Effector CD8-positive, alpha-beta T cell (primary cell): ENCODE measurements around the gene PLOD2.

Experiments used
- DNase-seq: peaks from one replicate; lab custom pipeline; 2025; lab: John Stamatoyannopoulos, UW

PLOD2 gene

DNA sequence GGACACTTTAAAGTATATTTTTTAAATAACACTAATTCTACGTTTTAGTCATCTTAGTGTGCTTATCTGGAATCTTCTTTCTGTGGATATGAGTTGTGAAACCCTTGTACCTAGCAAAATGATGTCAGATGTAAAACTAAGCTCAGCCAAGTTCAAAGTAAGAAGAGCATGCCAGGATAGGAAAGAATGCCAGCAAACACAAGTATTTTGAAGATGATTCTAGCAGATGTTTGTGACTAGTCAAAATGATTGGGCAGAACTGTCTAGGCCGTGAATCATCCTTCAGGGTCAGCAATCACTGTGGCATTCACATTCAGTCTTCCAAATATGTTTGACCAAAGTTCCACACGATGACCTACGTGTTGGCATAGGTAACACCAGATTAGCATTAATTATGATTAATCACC is 5.4 kb upstream of the PLOD2 start:
- DNase-seq, result no peak

DNA sequence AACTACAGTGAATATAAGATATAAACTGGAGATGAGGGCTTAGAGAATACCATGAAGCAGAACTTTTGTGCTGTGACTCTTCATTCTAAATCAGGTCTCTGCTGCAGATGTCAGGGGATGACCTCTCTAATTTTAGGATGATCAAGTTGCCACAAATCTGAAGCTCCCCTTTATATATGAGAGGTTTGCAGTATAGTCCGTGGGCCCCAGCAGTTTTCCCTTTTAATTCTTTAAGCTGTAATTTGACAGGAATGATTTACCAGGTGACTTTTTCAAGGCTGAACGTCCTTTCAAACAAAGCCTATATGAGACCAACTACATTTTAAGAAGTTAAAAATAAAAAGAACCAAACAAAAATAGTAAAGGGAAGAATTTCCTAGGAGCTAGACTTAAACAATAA is 4.9 kb upstream of the PLOD2 start:
- DNase-seq, result no peak

DNA sequence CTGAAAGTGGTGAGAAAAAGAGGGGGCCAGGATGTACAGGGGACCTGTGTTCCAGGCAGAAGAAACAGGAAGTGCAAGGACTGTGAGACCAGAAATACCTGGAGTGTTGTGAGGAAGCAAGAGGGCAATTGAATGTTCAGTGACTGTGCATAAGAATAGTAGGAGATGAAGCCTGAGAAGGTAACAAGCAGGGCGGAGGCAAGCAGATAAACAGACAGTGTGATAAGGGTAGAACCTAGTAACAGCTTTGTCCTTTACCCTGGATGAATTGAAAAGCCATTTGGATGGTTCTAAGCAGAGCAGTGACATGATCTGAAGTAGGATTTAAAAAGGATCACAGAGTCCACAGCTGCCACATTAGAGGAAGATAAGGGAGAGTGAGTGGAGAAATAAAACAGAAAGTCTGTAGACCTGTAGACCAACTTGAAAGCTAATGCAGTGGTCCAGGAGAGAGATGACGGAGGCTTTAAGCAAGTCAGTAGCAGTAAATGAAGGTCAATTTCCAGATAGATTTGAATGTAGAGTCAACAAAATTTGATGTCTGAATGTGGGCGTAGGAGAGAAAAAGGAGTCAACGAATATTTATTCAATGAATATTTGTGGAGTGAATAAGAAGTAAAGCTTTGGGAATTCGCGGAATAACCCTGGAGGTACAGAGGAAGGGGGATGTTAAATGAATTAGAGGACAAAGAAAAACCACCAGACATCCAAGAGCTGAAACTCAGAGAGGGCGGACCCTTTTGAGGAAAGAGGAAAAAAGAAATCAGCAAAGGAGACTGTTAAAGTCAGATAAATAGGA is 4.2 kb upstream of the PLOD2 start:
- no peak for DNase-seq

DNA sequence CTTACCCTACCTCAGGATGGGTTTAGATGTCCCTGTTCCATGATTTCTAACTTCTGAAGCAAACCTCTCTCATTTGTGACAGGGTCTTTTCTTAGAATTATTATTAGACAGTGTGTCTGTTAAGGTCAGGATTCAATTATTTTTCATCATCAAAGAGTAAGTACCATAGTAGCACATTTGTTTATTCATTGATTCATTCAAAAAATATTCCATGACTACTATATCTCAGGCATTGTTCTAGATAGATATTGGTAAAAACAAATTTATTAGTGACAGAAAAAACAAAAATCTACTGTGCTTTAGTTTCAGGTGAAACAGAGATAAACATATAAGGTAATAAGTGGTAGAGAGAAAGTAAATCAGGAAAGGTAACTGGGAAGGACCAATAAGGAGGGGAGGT is 3.5 kb upstream of the PLOD2 start:
- DNase-seq, result no peak

DNA sequence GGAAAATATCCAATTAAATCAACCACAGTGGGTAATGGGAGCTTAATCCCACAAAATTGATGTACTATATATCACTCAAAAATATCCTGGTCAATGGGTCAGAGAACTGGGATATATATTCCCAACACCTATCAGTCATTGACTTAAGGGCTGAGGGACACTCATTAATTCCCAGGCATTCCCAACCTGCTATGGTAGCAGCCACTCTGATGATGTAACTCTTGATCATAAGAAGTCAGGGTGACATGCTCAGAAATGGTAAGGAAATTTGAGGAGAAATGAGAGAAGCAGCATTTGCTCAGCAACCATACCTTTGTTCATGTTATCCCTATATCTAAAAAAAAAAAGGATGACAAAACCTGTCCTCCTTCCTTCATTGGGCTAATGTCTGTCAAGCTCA is 3.1 kb upstream of the PLOD2 start:
- no peak for DNase-seq

DNA sequence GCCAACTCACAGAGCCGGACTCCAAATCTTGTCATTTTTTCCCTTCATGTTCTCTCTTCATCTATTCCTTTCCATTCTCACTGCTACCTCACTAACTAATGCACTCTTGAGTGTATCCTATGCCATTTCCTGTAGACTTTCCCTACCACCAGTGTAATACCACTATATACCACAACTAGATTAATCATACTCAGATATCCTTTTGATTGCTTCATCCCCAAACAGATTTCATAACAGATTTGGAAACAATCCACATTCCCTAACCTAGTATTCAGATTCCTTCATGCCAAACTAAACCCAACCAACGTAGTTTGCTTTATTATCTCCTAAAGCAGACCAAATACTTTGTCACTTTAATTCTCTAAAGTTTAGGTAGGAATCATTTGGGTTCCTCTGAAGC is 2.6 kb upstream of the PLOD2 start:
- DNase-seq, result no peak

DNA sequence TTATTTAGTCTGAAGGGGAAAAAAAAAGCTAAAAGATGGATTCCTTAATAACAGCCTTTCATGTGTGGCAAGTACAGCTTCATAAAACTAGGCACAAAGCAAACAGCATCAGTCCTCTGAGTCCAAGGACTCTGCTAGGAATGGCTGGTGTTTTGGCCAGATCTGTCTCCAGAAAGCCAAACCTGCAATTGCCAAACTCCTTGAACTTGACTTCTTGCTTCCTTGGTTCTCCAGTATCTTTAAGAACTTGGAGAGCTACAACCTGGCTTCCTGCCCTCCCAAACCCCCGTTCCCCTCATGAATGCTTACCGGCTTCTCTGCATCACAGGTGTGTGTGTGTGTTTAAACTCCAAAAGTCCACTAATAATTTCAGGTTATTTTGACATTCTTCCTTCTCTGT is 1.6 kb upstream of the PLOD2 start:
- DNase-seq, result no peak

DNA sequence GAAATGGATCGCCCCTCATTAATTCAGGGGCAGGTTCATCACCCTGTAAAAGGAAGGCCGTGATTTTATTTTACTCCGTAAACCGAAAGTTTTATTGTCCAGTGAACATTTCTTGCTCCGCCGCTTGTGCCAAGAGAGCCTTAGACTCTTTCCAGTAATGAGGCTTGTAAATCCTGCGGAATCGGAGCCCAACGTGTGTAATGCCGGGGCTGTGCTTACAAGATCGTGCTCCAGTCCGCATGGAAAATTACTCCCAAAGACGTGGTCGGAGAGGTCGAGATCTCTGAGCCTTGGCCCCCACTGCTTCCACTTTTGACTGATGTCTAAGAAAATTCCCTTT is 649 bp upstream of the PLOD2 start:
- DNase-seq, result no peak

DNA sequence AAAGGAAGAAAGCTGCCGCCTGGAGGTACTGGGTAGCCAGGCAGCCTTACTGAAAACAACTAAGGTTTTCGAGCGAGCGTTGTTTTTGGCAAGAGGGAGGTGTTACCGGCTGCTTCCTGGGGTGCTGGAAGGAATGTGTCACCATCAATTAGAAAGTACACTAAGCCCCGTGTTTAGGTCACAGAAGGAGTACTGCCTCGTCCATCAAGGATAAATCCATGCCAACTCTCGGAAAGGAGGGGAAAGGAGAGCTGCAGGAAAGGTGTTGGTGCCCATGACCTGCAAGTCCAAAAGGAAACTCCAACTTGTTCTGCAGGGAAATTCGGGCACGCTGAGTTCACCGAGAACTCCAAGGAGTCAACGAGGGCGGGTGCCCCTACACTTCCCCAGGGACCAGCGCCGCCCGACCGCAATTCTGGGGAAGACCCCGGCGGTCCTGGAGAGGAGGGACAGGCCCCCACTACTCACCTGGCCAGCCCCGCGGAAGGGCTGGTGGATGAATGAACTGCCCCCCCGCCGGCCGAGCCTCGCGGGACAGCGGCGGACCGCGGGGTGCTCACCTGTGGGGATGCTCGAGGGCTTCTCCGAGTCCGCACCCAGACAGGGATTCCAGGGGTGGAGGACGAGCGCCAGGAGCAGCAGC is 542 bp downstream of the PLOD2 start:
- no peak for DNase-seq

DNA sequence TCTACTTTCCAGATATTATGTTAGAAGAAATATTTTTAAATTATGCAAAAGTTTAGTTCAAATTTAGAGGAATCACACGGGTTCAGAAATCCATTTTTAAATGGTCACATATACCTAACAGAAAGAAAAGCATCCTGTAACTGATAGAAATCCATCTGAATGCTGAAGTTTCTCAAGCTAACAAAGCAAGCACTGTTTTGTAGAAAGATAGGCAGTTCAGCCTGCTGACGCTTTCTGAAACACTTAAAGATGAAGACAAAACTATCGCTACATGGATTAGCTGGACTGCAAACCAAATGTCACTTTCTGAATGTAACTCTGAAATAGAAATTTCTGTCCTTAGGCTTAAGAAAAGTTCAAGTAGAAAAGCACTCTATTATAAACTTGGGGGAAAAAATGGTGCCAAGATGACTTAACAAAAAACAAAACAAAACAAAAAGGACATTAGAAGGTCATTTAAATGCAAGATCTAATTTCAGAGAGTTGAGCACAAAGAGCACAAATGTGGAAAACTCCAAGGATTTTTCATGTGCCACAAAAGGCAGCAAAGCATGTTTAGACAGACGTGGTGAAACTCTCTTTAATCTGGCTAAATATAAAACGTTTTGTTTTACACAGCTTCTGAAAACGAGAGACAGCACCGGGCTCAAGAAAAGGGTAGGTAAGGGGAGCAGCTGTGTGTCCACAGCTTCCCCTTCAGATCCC is 1.2 kb downstream of the PLOD2 start:
- no peak for DNase-seq

DNA sequence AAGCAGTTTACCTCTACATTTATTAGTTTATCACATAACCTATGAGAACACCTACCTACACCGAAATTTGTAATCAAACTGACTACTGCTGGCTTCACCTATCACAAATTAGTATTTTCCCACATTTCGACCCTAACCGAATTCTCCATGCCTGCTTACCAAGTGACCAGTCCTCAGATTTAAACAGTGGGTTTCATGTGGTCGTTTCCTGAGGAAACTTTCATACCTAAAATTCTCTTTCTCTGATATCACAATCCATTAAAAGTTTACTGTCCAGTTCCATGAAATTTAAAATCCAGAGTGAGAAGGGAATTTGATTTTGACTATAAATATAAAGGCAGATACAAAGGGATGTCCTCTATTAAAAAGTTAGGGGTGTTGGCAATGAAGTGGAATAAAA is 1.9 kb downstream of the PLOD2 start:
- DNase-seq, result no peak

DNA sequence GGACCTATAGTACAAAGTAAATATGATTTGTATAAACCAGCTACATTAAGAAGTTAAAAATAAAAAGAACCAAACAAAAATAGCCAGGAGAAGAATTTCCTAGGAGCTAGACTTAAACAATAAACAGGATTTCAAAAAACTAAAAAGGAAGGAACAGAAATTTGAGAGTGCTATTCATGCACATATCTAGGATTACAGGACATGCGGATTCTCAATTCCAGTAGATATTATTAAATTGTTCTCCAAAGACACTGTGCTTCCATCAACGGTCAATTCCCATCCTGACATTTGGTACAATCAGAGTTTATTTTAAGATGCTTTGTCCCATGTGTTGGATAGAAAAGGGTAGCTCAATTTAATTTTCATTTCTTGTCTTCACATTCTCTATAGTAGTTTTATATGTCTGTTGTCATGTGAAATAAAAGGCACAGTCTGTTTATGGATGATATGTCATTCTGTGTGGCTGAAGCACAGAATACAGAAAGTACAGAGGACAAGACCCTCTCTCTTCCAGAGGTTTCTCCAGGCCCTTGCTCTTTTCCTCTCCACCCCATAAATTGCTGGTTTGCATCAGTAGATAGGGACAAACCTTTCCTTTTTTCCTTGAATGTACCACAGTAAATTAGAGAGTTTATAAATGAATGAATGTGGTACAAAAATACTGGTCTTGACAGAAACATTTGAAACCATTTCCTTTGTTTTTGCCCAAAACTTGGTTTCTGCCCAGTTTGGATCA is 3.5 kb downstream of the PLOD2 start:
- DNase-seq, result no peak

DNA sequence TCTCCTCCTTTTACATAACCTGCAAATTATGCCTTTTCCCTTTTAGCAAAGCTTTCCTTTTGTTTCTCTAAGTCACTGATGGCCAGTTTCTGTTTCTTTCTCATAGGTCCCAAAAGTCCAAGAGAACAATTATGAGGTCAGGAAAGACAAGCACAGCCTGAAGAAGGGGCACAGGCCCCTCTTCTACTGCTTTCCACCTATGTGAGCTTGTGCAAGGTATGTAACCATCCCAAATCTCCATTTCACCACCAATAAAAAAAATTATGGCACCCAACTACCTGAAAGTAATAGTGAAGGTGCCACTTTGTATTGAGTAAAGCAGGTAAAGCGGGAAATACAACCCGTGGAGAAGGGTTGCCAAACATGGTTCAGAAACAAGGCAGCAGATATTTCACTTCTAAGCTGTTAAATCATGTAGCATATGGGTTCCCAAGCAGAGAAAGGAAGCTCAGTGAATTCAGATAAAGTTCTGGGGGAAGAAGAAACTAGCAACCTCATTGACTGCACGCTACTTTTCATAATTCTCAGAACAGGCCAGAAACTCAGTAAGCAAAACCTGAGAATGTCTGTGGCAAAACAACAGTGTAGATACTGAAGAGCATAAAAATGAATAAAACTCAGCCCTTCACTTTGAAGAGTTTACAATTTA is 4.2 kb downstream of the PLOD2 start:
- DNase-seq, result no peak

DNA sequence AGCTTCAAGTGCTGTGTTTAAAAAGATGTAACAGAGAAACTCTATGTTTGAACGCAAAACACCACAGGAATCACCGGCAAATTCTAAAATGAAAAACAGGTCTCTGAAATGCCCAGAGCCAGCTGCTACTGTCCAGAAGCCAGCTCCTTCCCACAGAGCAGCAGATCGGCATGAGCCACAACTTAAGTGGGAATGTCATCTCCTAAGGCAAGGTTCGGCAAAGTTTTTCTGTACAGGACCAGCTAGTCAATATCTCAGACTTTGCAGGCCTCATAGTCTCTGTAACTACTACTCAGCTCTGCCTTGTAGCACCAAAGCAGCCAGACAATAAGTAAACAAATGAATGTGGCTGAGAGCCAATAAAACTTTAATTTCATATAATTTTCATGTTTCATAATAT is 4.9 kb downstream of the PLOD2 start:
- DNase-seq, result no peak

DNA sequence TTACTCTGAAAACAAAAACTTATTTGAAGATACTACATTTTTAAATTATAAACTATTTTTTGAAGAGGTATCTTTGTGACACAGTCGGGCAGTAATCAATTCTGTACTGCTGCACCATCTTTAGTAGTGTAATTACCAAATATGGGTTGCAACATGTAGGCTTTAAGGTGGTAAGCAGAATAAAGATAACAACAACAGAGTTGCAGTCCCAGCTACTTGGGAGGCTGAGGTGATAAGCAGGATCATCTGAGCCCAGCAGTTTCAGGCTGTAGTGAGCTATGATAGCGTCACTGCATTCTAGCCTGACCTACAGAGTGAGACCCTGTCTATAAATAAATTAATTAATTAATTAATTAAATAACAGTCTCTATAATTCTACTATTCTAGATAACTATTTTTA is 6.0 kb downstream of the PLOD2 start:
- DNase-seq, result no peak

DNA sequence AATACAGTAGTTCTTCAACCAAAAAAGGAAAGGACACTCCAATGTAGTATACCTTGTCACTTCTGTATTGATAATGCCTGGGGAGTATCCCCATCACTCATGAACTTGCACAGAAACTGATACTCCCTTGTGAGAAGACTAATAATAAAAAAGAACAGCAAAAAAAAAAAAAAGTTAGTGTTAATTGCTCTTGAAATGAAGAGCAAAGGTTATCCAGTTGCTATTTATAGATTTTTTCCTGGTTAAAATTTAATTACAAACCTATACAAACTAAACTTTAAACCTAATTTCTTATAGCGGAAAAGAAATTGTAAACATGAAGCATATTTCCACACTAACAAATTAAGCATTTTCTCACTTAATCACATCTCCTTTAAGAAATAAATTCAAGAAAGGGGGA is 6.7 kb downstream of the PLOD2 start:
- no peak for DNase-seq

DNA sequence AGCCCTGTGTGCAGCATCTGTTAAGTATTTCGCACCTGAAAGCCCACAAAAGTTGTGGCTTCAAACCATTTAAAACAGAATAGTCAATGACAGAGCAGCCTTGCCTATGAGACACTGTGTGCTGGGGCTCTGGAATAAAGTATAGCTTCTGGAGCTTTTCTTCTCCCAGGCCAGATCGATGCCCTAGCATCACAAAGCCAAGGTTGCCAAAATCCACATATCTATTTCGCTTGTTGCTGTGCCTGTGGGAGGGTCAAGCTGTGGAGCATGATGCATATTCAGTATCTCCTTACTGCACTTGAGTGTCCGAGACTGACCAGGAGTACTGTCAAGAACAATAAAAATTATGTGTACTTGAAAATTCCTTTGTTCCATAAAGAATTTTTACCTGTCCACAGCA is 7.6 kb downstream of the PLOD2 start:
- DNase-seq, result no peak

DNA sequence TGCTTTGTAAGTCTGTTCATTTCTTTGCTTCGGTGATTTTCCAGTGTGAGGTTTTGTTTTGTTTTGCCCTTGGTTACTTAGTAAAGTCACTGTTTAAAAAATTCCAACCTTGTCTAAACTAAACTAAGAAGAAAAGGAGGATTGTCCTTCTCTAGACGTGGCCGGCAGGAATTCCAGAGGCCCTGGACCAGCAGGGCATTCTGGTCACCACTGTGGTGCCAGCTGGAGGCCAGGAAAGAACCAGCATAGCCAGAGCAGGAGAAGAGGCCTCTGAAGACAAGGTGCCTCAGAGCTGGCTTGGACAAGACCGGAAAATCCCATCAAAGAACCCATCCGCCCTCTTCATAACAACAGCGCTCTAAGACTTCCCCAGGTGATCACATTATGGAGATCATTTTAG is 8.2 kb downstream of the PLOD2 start:
- no peak for DNase-seq

DNA sequence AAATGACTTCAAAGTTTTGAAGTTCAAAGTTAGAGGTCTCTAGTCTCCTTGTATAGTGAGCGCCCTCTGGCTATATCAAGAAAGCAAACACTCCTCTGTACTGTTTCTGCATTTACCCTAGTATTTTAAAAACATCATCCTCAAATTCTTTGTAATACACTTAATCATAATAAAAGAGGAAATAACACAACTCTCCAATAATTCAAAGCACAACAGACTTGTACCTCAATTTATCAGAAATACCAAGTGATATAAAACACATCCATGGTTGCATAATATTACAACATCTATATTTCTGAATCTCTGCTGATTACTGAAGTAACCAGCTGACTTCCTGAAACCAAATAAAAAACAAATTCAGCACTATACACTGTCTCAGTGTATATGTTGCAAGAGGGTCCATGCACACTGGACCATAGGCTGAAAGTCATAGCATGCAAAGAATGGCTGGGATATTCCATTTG is 12.5 kb downstream of the PLOD2 start:
- no peak for DNase-seq

DNA sequence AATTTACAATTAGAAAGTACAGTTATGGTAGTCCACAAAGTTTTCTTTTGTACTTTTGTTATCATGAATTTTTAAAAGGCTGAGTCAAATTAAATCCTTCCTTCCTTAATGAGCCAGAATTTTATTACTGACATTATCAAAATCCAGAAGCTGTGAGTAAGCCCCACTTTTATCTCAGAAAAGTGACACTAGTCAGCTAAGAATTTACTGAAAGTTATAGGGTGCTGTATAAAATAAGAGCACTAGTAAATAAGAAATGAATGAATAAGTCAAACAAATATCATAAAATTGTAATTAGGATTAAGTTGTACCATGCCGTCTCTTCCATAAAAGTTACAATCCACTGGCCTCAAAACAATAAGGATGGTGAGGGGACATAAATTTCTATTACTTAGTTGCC is 15.3 kb downstream of the PLOD2 start:
- no peak for DNase-seq

DNA sequence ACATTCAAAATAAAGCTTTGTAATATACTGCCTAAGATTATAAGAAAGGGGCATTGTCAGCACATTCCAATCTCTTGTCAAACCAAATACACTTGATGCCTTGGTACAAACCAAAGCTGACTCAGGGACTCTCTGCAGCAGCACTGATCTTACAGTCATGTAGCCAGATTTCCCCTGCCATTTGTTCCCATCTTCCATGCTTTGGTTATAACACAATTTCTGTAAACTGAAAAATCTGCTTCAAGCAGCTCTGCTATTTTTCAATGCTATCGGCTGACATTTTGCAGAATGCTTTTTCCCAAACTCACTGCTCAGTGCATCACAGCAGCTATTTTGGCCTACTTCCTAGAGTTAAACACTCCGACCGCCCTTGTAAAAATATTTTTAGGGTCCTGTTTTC is 18.2 kb downstream of the PLOD2 start:
- no peak for DNase-seq

DNA sequence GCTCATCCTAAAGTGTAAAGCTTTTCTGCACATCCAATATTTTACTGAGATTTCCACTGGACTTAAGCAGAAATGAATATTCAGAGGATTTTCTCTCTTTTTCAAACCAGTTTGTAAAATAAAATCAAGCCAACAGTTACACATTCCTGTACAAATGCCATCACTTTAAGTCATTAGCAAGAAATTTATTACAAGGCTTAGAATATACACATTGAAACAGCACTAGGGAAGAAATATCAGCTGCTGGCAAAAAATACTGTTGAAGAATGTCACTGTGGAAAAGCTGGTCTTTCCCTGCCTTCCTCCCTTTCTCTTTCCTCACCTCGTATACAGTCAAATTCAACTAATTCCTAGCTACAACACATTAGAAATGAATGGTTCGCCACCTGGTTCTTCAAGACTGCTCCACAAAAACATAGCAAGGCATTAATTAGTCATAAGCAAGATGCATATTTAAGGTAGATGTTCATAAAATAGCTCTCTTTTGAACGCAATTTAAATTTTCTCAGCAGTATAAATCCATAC is 21.3 kb downstream of the PLOD2 start:
- DNase-seq, result no peak
